Mesothelial cell of epicardium (in vitro differentiated cells): Measurements from ENCODE around the gene BEST2. TPM values are rescaled to one million over a fixed set of nuclear protein-coding genes. Genes with fewer than 3 reads are reported as not detected.
"Not testable (repeated sequence)": the region's sequence is repeated elsewhere in the genome, so short reads cannot be mapped to it uniquely, and the experiment has no call there.

Experiments used
- DNase-seq, 2 experiments: peaks; one replicate each; pipeline ENCODE4 v3.0.0; 2021; ENCODE audit warnings: low spot score in 2 of 2; ENCODE audit not compliant: unreplicated experiment in 2 of 2
- H3K27ac Mint-ChIP-seq: 2 replicates; pipeline ENCODE4 v1.8.0; 2021; ENCODE audit warnings: mixed read lengths
- H3K27me3 Mint-ChIP-seq: 2 replicates; pipeline ENCODE4 v1.8.0; 2021; ENCODE audit warnings: low read depth, mixed read lengths
- H3K36me3 Mint-ChIP-seq: 2 replicates; pipeline ENCODE4 v1.8.0; 2021; ENCODE audit warnings: mixed read lengths
- H3K4me1 Mint-ChIP-seq: 2 replicates; pipeline ENCODE4 v1.8.0; 2021; ENCODE audit warnings: mixed read lengths
- H3K4me3 Mint-ChIP-seq: 2 replicates; pipeline ENCODE4 v1.8.0; 2021; ENCODE audit warnings: mild to moderate bottlenecking, moderate library complexity, mixed read lengths
- H3K9me3 Mint-ChIP-seq: 2 replicates; pipeline ENCODE4 v1.8.0; 2021; ENCODE audit warnings: mixed read lengths
- total RNA-seq: library from RNA; stranded (reverse); gene quantifications from 3 replicates; pipeline ENCODE4 v1.2.1, GENCODE V29; 2021
- TF ChIP-seq, protein P1 (sequence below): fragments of 200-600 bp; sonication (generic); IDR thresholded peaks from one replicate; pipeline ENCODE4 v1.5.0; 2021; ENCODE audit warnings: antibody characterized with exemption; ENCODE audit not compliant: unreplicated experiment

Gene BEST2
- total RNA-seq, 1 donor from 2014 or later, result not detected

DNA sequence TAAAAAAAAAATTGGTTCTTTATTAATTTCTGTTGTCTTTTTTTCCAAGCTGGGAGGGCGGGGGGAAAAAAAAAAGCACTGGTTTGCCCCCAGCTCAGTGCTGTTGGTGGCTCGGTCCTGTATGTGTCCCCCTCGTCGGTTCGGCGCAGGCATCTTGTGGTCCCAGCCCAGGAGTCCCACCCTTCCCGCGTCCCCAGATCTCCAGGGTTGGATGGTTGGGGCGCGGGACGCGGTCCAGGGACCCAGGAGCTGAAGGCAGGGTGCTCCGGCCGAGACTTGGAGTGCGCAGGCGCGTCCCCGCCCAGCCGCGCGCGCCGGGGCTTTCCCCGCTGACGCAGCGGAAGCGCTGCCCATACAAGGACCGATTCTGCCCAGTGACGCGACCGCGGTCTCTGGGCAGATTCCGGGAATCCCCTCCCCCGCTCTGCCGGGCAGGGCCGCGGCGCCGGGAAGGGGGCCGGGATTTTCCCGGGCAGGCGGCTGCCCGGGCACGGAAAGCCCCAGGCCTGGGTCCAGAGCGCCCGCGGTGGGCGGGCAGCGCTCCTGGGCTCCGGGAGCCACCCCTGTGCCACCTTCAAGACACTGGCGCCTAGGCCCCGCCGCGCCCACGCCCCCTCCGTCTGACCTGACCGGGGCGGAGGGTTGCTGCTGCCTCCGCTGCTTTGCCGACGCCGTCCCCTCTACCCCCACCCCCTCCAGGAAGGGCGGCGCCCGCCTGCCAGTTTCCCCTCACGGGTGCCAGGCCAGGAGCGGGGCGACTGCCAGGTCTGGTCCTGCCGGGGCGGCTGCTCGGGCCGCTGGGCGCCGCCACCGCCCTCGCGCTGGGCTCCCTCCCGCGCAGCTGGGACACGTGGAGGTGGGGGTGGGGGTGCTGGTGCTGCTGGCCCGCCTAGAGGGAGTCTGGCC lies 42.0 kb downstream of the BEST2 start:
- H3K27ac Mint-ChIP-seq, result peak overlapping the region; percentile 99
- DNase-seq, result peak; percentile 94 to 96
- H3K27me3 Mint-ChIP-seq, result no peaks in the 10 kb centered on the region
- peaks cover 2% of the 10 kb centered on the region for H3K36me3 Mint-ChIP-seq
- H3K9me3 Mint-ChIP-seq, result no peaks in the 10 kb centered on the region
- TF ChIP-seq, protein P1, sequence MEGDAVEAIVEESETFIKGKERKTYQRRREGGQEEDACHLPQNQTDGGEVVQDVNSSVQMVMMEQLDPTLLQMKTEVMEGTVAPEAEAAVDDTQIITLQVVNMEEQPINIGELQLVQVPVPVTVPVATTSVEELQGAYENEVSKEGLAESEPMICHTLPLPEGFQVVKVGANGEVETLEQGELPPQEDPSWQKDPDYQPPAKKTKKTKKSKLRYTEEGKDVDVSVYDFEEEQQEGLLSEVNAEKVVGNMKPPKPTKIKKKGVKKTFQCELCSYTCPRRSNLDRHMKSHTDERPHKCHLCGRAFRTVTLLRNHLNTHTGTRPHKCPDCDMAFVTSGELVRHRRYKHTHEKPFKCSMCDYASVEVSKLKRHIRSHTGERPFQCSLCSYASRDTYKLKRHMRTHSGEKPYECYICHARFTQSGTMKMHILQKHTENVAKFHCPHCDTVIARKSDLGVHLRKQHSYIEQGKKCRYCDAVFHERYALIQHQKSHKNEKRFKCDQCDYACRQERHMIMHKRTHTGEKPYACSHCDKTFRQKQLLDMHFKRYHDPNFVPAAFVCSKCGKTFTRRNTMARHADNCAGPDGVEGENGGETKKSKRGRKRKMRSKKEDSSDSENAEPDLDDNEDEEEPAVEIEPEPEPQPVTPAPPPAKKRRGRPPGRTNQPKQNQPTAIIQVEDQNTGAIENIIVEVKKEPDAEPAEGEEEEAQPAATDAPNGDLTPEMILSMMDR, result no peak
- peak overlapping the region; percentile 93 for H3K4me3 Mint-ChIP-seq
- peaks cover 33% of the 10 kb centered on the region for H3K4me1 Mint-ChIP-seq

DNA sequence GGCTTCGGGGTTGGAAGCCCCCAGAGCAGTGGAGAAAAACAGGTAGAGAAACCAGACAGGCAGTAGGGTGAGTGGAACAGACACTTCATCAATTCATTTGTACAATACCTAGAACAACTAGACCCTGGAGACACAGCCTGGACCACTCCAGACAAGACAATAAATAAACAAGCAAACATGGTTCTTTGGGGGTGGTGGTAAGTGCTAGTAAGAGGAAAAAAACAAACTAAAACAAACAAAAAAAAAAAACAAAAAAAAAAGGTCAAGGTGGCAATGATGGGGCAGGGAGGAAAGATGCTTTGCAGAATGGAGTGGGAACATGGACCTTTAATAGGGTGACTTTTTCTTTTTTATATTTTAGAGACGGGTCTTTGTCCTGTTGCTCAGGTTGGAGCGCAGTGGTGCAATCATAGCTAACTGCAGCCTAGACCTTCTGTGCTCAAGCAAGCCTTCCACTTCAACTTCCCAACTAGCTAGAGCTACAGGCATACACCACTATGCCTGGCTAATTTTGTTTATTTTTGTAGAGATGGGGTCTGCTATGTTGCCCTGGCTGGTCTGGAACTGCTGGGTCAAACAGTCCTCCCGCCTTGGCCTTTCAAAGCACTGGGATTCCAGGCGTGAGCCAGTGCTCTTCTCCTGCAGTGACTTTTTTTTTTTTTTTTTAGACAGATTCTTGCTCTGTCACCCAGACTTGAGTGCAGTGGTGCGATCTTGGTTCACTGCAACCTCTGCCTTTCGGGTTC lies 42.8 kb downstream of the BEST2 start:
- Mint-ChIP-seq H3K4me3 (peak overlapping the region; percentile 55), H3K9me3 (no peaks in the 10 kb centered on the region), H3K27me3 (no peaks in the 10 kb centered on the region), H3K27ac (peak overlapping the region; percentile 93), H3K4me1 (peaks cover 25% of the 10 kb centered on the region), H3K36me3 (peaks cover 2% of the 10 kb centered on the region)
- TF ChIP-seq, protein P1, result no peak
- DNase-seq, result no peak

DNA sequence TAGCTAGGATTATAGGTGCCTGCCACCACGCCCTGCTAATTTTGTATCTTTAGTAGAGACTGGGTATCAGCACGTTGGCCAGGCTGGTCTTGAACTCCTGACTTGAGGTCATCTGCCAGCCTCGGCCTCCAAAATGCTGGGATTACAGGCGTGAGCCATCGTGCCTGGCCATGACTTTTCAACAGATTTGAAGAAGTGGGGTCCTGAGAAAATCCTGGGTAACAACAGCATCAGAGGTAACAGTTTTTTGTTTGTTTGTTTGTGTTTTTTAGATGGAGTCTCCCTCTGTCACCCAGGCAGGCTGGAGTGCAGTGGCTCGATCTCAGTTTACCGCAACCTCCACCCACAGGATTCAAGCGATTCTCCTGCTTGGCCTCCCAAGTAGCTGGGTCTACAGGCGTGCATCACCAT lies 43.4 kb downstream of the BEST2 start:
- no peak overlapping the region for H3K27ac Mint-ChIP-seq
- TF ChIP-seq, protein P1, result no peak
- H3K27me3 Mint-ChIP-seq, result no peaks in the 10 kb centered on the region
- peaks cover 2% of the 10 kb centered on the region for H3K36me3 Mint-ChIP-seq
- no peak for DNase-seq
- peaks cover 28% of the 10 kb centered on the region for H3K4me1 Mint-ChIP-seq
- no peaks in the 10 kb centered on the region for H3K9me3 Mint-ChIP-seq
- H3K4me3 Mint-ChIP-seq, result peak overlapping the region; percentile 55

DNA sequence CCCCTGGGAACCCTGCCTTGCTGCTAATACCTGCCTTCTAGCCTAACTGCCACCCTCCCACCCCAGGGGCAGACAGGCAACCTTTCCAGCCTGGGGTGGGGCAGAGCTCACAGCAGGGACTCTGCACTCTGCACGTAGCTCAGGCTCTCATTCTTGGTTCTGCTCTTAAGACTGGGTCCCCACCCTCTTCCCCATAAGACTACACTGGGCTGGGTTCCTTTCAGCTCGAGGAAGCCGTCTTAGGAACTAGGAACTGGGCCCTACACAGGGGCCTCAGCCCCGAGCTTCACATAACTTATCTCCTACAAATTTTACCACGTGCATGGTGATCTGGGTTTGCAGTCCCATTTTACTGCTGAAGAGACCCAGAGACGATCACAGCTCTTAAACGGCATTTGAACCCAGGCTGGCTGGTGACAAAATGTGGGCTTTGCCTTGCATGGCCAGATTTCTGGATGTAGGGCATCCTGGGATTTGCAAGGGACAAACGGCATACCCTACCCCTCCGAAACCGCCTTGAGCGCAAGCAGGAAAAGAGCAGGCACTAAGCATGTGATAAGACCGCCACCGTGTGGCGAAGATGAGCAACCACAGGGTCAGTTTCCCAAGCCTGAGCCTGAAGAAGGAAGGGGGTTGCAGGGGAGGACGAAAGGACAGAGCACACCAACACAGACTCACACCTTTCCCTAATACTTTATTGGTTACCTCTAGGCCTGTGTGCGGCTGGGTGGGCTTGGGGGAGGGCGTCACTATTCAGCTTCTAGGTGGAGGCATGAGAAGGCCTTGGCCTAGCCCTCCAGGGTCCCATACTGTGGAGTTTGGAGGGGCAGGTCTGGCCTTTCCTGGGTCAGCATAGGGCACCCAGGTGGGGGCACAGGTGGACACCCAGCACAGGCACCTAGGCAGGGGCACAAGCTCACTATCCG lies 44.8 kb downstream of the BEST2 start:
- Mint-ChIP-seq H3K9me3 (no peaks in the 10 kb centered on the region), H3K27ac (peak overlapping the region; percentile 72), H3K4me3 (no peak overlapping the region), H3K4me1 (peaks cover 29% of the 10 kb centered on the region), H3K36me3 (peaks cover 2% of the 10 kb centered on the region), H3K27me3 (no peaks in the 10 kb centered on the region)
- TF ChIP-seq, protein P1, result peak; percentile 92
- peak in 1 of 2 experiments; percentile 81 for DNase-seq

DNA sequence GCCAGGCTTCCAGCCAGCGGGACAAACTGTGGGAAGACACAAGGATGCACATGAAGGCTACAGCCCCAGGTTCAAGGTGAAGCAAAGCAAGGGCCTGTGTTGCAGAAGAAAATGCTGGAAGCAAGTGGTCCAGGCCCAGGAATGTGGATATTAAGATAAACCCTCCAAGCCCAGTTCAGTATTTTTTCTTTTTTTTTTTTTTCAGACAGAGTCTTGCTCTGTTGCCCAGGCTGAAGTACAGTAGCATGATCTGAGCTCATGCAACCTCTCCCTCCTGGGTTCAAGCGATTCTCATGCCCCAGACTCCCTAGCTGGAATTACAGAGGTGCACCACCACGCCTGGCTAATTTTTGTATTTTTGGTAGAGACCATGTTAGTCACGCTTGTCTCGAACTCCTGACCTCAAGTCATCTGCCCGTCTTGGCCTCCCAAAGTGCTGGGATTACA lies 45.6 kb downstream of the BEST2 start:
- Mint-ChIP-seq H3K36me3 (peaks cover 2% of the 10 kb centered on the region), H3K27me3 (no peaks in the 10 kb centered on the region), H3K27ac (no peak overlapping the region), H3K9me3 (no peaks in the 10 kb centered on the region), H3K4me3 (no peak overlapping the region), H3K4me1 (peaks cover 30% of the 10 kb centered on the region)
- DNase-seq, result no peak
- TF ChIP-seq, protein P1, result no peak

DNA sequence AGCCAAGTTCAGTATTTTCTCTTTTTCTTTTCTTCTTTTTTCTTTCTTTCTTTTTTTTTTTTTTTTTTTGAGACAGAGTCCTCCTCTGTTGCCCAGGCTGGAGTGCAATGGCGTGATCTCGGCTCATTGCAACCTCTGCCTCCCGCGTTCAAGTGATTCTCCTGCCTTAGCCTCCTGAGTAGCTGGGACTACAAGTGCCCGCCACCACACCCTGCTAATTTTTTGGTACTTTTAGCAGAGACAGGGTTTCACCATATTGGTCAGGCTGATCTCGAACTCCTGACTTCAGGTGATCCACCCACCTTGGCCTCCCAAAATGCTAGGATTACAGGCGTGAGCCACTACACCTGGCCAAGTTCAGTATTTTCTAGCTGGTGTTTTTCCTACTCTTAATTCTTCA lies 46.0 kb downstream of the BEST2 start:
- not testable (repeated sequence) for H3K9me3 Mint-ChIP-seq, H3K4me3 Mint-ChIP-seq, H3K36me3 Mint-ChIP-seq, DNase-seq, H3K27me3 Mint-ChIP-seq, H3K27ac Mint-ChIP-seq
- peaks cover 34% of the 10 kb centered on the region for H3K4me1 Mint-ChIP-seq
